TTC549 (cell line): ENCODE data around the gene ZNF254.
"Not testable (repeated sequence)": the region's sequence is repeated elsewhere in the genome, so short reads cannot be mapped to it uniquely, and the experiment has no call there.

Experiments used
- FAIRE-seq: peaks from 2 replicates; lab custom pipeline; 2012; peaks lifted over from hg19 to GRCh38; lab: Jason Lieb, UNC

Gene ZNF254

DNA sequence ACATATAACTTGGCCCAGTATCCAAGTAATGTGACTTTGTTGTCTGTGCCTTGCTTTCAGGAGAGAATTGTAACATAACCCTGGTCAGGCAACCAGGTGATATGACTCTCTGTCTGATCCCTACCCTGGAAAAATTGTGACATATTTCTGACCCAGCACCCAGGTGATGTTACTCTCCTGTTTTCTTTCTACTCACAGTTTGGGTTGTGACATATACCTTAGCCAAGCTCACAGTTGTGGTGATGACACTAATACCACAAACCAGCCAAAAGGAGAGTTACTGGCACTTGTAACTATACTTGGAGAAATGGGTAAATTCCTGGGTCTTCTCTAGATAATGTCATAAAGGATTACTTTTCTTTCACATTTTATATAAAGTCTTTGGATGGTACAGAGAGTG, 14.3 kb upstream of the ZNF254 start:
- FAIRE-seq, result no peak

DNA sequence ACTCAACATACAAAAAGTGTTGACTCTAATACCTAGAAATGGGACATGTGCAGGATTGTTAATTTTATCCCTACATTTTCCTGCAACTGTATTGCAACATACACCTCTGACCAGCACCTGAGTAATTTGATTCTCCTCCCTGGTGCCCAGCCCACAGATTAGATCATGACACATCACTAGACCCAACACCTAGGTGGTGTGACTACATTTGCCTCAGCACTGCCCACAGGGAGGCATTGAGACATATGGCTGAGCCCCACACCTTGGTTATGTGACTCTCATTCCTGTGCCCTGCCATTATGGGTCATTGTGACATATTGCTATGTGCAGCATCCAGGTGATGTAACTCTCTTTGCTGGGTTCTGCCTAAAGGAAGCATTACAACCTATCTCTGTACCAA, 13.2 kb upstream of the ZNF254 start:
- FAIRE-seq, result no peak

DNA sequence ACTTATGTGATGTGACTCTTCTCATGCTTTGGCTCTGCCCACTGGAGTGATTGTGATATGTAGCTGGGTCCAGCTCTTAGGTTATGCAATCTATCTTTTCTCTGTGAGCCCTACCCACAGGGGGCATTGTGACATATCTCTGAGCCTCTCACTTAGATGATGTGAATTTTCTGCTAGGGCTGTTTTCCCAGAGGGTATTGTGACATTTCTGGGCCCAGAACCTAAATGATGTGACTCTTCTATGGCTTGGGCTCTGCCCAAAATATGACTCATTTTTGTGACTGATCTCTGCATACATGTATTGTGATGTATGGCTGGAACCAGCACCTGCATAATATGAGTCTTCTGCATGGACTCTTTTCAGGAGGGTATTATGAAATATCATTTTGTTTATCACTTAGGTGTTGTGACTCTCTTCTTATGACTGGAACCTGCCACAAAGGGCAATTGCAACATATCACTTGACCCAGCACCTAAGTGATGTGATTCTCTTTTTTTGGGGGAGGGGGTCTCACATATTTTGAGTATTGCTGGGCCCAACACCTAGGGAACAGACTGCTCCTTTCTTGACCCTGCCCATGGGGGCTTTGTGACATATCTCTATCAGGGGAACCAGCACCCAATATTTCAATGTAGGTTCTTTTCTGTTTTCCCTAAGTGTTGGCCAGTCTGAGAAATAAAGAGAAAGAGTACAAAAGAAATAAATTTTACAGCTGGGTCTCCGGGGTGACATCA, 12.1 kb upstream of the ZNF254 start:
- FAIRE-seq, result no peak

DNA sequence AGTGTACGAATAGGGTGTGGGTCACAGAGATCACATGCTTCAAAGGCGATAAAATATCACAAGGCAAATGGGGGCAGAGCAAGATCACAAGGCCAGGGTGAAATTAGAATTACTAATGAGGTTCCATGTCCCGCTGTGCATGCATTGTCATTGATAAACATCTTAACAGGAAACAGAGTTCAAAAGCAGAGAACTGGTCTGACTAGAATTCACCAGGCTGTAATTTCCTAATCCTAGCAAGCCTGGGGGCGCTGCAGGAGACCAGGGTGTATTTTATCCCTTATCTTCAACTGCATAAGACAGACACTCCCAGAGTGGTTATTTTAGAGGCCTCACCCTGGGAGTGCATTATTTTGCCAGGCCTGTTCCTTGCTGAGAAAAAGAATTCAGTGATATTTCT, 11.5 kb upstream of the ZNF254 start:
- not testable (repeated sequence) for FAIRE-seq

DNA sequence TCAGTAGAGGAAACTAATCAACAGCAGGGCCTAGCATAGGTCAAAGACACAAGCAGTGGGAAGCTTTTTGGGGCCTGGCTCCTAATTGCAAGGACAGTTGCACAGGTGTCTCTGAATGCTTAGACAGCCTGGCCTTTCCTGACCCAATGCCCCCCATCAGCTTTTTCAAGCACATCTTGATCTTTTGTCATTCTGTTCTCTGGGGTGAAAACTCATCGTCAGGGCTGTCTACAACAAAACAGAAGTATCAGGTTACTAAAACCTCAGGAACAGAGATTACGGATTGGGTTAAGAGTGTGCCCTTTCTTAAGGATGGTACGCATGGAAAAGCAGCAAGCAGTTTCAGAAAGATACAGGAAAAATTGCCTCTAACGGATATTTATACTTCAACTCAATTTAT, 8.3 kb upstream of the ZNF254 start:
- no peak for FAIRE-seq

DNA sequence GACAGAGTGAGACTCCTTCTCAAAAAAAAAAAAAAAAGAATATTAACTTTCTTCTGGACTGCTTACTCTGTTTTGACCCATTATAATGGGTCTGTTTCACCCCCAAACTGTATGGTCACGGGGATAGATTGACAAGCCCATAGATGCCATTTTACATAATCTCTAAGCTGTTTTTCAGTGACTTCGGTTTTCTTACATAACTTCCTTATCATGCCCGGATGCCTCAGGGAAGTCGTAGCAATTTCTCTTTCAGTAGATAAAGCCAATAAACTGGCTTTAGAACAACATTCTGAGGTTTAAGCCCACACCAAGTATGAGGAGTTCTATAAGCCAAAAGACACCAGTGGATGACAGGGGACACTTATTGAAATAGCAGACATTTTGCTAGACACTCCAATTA, 5.9 kb upstream of the ZNF254 start:
- no peak for FAIRE-seq

DNA sequence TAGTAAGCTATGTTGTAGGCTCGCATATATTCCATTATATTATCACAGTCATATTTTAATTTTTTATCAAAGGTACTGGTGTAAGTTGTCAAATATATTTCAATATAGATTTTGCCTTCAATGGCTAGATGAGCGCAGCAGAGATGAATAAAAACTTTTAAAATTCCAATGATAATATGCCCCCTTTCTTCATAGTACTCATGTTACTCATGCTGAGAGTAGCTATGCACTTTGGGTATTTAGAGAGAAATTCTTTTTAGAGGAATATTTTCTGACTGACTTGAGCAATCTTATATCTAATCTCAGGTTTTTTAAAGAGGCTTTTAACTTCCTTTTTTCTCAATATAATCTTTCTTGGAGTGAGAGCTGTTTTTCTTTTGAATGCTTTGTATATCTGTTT, 11.4 kb downstream of the ZNF254 start:
- no peak for FAIRE-seq

DNA sequence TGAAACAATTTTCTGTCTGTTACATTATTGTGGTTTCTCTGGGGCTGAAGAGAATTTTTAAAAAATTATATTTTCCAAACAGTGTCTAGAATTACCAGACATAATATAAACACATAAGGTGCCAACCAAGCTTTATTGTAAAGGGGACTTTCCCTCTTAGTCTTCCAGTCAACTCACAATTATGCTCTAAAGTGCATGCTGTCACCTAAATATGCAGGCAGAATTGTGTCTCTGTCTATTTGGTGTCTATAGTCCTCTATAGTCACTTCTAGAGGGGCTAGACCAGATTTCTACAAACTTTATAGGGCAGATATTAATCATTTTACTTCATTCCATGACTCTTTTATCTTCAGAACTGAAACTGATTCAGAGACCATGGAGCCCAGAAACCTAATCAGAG, 12.8 kb downstream of the ZNF254 start:
- FAIRE-seq, result no peak

DNA sequence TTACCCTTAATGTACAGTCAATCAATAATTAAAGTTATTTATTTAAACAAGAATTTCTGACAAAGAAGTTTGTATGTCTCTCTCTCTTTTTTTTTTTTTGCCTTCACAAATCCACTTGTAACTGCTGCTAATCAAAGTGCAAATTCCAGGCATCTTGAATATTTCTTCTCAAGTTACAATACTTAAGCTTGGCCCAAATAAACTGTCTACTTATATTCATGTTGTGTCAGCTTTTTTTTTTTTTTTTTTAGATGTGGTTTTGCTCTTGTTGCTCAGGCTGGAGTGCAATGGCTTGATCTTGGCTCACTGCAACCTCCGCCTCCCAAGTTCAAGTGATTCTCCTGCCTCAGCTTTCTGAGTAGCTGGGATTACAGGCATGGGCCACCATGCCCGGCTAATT, 13.6 kb downstream of the ZNF254 start:
- not testable (repeated sequence) for FAIRE-seq

DNA sequence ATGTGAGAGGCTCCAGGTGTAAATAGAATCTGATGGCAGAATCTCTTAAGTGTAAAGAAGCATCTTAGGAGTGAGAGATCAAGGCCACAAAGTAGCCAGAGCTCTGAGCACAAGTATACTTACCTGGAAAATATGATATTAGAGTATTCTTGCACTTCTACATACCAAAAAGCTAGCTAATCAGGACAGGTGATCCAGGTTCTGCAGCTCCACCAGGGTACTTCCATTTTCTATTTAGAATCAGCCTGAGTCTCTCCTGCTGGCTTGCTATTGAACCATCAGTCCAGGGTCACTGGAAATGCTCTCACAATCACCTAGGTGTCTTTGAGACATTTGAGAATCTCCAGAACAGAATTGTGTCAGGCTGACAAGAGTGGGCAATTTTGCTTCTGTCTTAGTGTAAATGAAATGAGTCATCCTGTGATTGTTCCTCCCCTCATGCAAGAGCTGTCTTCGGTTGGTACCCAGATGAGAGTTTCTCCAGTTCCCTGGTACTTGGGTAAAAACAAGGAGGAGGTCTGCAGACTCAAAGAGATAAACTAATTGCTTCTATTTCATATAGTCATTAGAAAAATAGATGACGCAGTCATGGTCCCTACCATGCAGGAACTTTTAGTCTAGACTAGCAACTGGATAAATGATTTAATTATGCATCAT, 14.6 kb downstream of the ZNF254 start:
- FAIRE-seq, result no peak

DNA sequence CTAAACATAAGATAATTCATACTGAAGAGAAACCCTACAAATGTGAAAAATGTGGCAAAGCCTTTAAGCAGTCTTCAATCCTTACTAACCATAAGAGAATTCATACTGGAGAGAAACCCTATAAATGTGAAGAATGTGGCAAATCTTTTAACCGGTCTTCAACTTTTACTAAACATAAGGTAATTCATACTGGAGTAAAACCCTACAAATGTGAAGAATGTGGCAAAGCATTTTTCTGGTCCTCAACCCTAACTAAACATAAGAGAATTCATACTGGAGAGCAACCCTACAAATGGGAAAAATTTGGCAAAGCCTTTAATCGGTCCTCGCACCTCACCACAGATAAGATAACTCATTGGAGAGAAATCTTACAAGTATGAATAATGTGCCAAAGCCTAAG, 40.6 kb downstream of the ZNF254 start:
- FAIRE-seq, result no peak

DNA sequence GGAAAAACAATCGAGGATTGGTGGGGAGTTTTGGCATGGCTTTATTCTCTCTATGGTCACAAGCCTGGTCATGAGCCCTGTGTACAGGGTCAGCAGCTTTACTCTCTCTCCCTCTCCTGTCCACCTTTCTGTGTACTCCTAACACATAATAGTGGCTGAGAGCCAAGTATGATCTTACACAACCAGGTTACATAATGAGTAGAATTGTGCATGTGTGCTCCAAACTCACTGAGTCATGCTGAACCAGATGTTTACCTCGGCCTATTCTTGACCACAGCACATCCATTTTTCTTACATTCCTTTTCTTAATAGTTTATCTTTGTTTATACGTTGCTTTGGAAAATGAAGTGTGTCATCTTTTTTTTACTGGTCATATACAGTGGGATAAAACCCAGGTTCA, 53.1 kb downstream of the ZNF254 start:
- no peak for FAIRE-seq

DNA sequence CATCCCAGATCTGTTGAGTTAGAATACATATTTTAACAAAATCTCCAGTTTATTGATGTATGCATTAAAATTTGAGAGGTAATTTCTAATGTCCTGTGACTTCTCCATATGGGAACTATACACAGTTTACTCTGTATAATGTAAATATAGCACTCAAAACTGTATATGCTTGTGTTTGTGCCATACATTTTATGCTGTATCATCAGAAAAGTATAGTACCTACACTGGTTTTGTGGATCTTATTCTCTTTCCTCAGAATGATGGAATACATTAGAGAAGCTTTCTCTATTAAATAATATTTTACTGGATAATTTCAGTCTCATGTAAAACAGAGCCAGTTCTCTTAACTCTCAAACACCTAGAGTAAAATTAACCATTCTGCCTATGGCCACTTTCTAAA, 53.6 kb downstream of the ZNF254 start:
- FAIRE-seq, result no peak

DNA sequence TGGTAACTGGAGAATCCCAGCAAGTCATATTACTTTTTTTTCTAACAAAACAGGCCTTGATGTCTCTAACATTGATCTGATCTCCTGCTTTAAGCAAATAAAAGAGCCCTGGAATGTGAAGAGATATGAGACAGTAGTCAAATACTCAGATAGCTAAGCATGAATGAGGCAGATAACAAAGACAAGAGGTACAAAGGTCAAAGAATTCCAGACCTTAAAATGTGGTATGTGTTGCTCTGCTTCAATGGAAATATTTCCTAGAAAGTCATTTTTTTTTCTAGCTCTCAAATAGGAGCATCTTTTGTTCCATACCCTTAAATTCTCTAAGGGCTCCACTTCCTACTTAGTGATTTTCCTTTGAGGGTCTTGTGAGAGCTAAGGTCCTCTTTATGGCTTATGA, 54.6 kb downstream of the ZNF254 start:
- no peak for FAIRE-seq

DNA sequence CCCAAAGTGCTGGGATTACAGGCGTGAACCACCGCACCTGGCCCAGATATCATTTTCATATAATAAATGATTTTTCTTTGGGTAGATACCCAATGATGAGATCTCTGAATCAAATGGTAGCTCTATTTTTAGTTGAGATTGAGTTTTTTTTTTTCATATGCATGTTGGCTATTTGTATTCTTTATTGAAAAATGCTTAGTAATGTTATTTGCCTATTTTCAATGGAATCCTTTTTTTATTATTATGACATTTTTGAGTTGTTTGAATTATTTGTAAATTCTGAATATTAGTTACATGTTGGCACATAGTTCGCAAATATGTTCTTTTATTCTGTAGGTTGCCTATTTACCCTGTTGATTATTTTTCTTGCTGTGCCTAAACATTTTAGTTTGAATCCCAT, 55.8 kb downstream of the ZNF254 start:
- no peak for FAIRE-seq

DNA sequence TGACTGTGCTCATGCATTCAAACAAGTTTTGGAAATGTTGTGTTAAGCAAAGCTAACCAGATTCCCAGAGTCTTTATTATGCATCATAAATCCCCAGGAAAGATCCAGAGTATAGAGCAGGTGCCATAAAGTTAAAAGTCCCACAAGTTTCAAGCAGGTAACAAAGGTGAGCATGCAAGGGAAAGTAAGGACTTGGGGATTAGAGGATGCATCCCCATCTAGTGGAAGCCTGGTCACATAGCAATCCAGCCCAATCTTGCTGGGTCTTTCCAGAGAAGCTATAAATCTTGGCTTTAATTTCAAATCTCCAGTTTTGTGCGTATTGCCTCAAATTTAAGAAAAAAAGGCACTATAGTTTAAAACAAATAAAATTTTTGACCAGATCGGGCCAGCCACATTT, 72.7 kb downstream of the ZNF254 start:
- FAIRE-seq, result no peak

DNA sequence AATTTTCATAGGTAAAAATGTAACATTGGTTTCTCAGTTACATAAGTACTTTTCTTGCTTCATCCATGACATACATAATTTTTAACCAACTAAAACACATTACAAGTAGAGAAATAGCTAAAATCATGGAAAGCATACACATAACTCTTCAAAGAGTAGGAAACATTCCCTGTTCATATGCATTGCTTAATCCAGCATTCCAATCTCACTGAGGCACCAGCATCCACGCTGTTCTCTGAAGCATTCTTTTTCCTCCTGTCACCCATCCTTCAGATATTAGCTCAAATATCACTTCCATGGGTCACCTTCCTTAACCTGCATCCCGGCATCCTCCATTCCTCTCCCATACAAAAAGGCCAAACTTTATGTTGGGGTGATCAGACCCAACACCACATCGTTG, 79.1 kb downstream of the ZNF254 start:
- no peak for FAIRE-seq

DNA sequence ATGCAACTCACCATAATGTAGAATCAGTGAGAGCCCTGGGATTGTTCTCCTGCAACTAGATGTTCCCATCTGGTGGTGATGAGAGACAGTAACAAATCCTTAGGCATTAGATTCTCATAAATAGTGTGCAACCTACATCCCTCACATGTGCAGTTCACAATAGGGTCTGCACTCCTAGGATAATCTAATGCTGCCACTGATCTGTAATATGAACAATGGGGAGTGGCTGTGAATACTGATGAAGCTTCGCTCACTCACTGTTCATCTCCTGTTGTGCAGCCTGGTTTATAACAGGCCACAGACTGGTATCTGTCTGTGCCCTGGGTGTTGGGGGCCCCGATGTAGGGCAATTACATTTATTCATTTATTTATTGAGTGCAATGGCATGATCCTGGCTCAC, 86.9 kb downstream of the ZNF254 start:
- FAIRE-seq, result no peak

DNA sequence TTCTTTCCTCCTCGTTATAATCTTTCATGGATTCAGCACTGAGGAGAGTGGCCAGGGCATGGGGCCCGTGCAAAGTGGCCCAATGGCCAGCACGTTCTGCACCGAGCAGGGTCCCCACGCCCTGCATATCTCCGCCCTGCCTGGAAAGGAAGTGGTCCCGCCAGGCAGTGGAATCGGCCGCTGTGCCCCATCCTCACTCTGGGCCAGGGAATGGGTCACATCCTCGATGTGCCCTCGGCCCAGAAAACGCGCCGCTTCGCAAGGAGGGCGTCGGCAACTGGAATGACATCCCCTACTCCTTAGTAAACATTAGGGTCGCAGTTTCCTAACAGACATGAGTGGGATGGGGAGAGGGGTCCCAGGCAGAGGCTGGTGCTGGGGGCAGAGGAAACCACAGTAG, 90.7 kb downstream of the ZNF254 start:
- FAIRE-seq, result no peak

DNA sequence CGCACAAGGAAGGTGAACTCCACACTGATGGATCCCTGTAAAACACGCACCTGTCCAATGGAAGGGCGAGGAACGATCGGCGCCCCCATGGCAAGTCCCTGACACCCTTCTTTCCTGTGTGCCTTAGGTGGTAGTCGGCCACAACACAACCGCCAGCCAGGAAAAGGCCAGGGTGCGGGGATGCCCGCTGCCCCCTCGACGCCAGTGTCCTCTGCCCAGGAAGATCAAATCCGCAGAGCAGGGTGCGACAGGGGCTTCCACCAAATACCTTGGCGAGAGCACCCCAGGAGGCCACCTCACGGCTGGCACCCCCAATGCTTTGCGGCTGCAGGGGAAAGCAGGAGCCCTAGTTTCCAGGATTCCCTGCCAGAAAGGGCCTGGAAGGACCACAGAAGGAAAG, 91.2 kb downstream of the ZNF254 start:
- no peak for FAIRE-seq
